A673 (cell line): ENCODE measurements around the gene ALOX12B. TPM values are rescaled to one million over a fixed set of nuclear protein-coding genes. Genes with fewer than 3 reads are reported as not detected.
A peak's percentile ranks its signal among the peaks of the same experiment; 100 is the strongest.
"Not testable (repeated sequence)": the region's sequence is repeated elsewhere in the genome, so short reads cannot be mapped to it uniquely, and the experiment has no call there.

ENCODE experiments used
- BruUV-seq: library from RNA; stranded (reverse); fragments of 400-500 nt; replicated peaks from 2 replicates; lab custom pipeline; 2021; lab: Mats Ljungman, UMichigan
- CTCF ChIA-PET: fragments of 300-600 bp; sonication (Branson Sonifier 250); formaldehyde crosslinking; loops from one replicate; lab custom pipeline; 2022; ENCODE audit warnings: antibody characterized with exemption; lab: Charles Lee
- POLR2A ChIA-PET: fragments of 300-600 bp; sonication (Branson Sonifier 250); formaldehyde crosslinking; loops from one replicate; lab custom pipeline; 2022; ENCODE audit warnings: antibody characterized with exemption; ENCODE audit not compliant: low non-redundant PET; lab: Charles Lee
- DNase-seq: peaks from one replicate; pipeline ENCODE4 v3.0.0-alpha.2; 2015; ENCODE audit warnings: low spot score
- H3K27ac ChIP-seq: fragments of 200-600 bp; sonication (generic); 2 replicates; pipeline ENCODE4 v1.5.1; 2016; ENCODE audit warnings: mixed run types, low read depth, mild to moderate bottlenecking, mixed read lengths, antibody characterized with exemption, low read length; ENCODE audit not compliant: poor library complexity, severe bottlenecking
- H3K27me3 ChIP-seq: fragments of 200-600 bp; sonication (generic); replicated peaks from 2 replicates; pipeline ENCODE4 v1.6.1; 2017; ENCODE audit warnings: mixed run types, low read depth, mild to moderate bottlenecking, mixed read lengths, antibody characterized with exemption, low read length; ENCODE audit not compliant: insufficient read depth, poor library complexity
- H3K36me3 ChIP-seq: fragments of 200-600 bp; sonication (generic); 2 replicates; pipeline ENCODE4 v1.6.1; 2016; ENCODE audit warnings: mixed run types, mild to moderate bottlenecking, mixed read lengths, antibody characterized with exemption, low read length; ENCODE audit not compliant: insufficient read depth, poor library complexity, severe bottlenecking
- H3K4me1 ChIP-seq: fragments of 200-600 bp; sonication (generic); 2 replicates; pipeline ENCODE4 v1.6.1; 2017; ENCODE audit warnings: mixed run types, mild to moderate bottlenecking, mixed read lengths, antibody characterized with exemption, low read length; ENCODE audit not compliant: insufficient read depth, poor library complexity, severe bottlenecking
- H3K4me3 ChIP-seq: fragments of 200-600 bp; sonication (generic); 2 replicates; pipeline ENCODE4 v1.5.1; 2016; ENCODE audit warnings: low read depth, mixed run types, mild to moderate bottlenecking, mixed read lengths, low read length; ENCODE audit not compliant: poor library complexity, severe bottlenecking
- H3K9me3 ChIP-seq: fragments of 200-600 bp; sonication (generic); 2 replicates; pipeline ENCODE4 v1.6.1; 2016; ENCODE audit warnings: mixed run types, low read depth, mild to moderate bottlenecking, mixed read lengths, antibody characterized with exemption, low read length; ENCODE audit not compliant: poor library complexity, severe bottlenecking
- EZH2 ChIP-seq: fragments of 200-600 bp; sonication (generic); IDR thresholded peaks from 2 replicates; pipeline ENCODE4 v1.6.1; 2017; ENCODE audit warnings: borderline replicate concordance, low read depth, mild to moderate bottlenecking, mixed read lengths, antibody characterized with exemption, low read length; ENCODE audit not compliant: poor library complexity, severe bottlenecking
- intact Hi-C: fragments of 100-400 bp; cut with micrococcal nuclease; formaldehyde crosslinking; loops from one replicate; pipeline ENCODE4 v1.10.0; 2022; ENCODE audit not compliant: unreplicated experiment
- total RNA-seq: library from RNA; stranded (reverse); gene quantifications from 2 replicates; pipeline ENCODE4 v1.2.3, GENCODE V29; 2021
- TF ChIP-seq, protein P1 (sequence below): fragments of 300-800, 200-600 bp; sonication (generic); conservative IDR thresholded peaks from 2 replicates; pipeline ENCODE4 v1.5.1; 2017; ENCODE audit warnings: low read depth, mild to moderate bottlenecking, antibody characterized with exemption, low read length, moderate library complexity, mixed read lengths

Gene ALOX12B
- total RNA-seq, 1 experiment from 2014 or later = 0.39 TPM

DNA sequence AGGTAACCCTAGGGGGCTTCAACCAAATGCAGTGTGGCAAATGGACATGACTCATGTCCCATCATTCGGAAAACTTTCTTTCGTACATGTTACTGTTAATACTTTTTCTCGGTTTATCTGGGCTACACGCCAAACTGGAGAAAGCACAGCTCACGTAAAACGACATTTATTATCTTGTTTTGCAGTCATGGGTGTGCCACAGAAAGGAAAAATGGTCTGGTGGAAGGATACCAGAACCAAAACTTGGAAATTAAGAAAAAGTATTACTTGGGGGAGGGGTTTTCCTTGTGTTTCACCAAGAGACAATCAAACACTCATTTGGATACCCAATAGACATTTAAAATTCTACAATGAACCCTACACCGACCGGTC, 25.1 kb downstream of the ALOX12B start:
- peaks cover 10% of the 10 kb centered on the region for H3K4me1 ChIP-seq
- H3K27ac ChIP-seq = no peak overlapping the region
- H3K4me3 ChIP-seq = peak overlapping the region; percentile 27
- peaks cover 14% of the 10 kb centered on the region for H3K27me3 ChIP-seq
- H3K9me3 ChIP-seq = no peaks in the 10 kb centered on the region
- no peak for DNase-seq
- ChIA-PET POLR2A (no interaction called here), CTCF (interaction anchor here (0.9 to 1.8 kb wide), 2 partner anchors 11 to 17 kb away, joined by 4 to 9 read pairs; no protein-coding TSS in a partner anchor)
- TF ChIP-seq EZH2 = no peak
- no TSS peak for BruUV-seq
- H3K36me3 ChIP-seq = no peaks in the 10 kb centered on the region
- intact Hi-C loops = loop anchor here (5.0 kb wide), 1 partner anchor 55 kb away; the partner anchor contains the start of gene ALOXE3

DNA sequence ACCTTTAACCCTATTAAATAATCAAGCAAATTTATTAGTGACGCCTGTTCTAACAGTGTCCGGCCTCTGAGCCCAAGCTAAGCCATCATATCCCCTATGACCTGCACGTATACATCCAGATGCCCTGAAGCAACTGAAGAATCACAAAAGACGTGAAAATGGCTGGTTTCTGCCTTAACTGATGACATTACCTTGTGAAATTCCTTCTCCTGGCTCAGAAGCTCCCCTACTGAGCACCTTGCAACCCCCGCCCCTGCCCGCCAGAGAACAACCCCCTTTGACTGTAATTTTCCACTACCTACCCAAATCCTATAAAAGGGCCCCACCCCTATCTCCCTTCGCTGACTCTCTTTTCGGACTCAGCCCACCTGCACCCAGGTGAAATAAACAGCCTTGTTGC, 25.7 kb downstream of the ALOX12B start:
- not testable (repeated sequence) for DNase-seq, BruUV-seq
- intact Hi-C loops = loop anchor here (5.0 kb wide), 1 partner anchor 55 kb away; the partner anchor contains the start of gene ALOXE3

DNA sequence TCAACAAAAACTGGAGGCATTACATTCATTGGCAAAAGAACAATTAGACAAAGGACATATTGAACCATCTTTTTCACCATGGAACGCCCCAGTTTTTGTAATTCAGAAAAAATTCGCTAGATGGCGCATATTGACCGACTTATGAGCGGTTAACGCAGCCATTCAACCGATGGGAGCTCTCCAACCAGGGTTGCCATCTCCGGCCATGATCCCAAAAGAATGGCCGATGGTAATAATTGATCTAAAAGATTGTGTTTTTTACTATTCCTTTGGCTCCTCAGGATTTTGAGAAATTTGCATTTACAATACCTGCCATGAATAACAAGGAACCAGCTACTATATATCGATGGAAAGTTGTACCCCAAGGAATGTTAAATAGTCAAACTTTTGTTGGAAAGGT, 27.2 kb downstream of the ALOX12B start:
- peak; percentile 83 for DNase-seq
- Histone ChIP-seq H3K27me3 (peaks cover 14% of the 10 kb centered on the region), H3K36me3 (no peaks in the 10 kb centered on the region), H3K27ac (no peak overlapping the region), H3K9me3 (no peaks in the 10 kb centered on the region), H3K4me3 (no peak overlapping the region), H3K4me1 (peaks cover 17% of the 10 kb centered on the region)
- intact Hi-C loops = loop anchor here (5.0 kb wide), 1 partner anchor 57 kb away; the partner anchor contains the start of gene ALOXE3
- no TSS peak for BruUV-seq
- TF ChIP-seq EZH2 = no peak
- TF ChIP-seq, protein P1, sequence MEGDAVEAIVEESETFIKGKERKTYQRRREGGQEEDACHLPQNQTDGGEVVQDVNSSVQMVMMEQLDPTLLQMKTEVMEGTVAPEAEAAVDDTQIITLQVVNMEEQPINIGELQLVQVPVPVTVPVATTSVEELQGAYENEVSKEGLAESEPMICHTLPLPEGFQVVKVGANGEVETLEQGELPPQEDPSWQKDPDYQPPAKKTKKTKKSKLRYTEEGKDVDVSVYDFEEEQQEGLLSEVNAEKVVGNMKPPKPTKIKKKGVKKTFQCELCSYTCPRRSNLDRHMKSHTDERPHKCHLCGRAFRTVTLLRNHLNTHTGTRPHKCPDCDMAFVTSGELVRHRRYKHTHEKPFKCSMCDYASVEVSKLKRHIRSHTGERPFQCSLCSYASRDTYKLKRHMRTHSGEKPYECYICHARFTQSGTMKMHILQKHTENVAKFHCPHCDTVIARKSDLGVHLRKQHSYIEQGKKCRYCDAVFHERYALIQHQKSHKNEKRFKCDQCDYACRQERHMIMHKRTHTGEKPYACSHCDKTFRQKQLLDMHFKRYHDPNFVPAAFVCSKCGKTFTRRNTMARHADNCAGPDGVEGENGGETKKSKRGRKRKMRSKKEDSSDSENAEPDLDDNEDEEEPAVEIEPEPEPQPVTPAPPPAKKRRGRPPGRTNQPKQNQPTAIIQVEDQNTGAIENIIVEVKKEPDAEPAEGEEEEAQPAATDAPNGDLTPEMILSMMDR = peak; percentile 76
- ChIA-PET CTCF (interaction anchor here (0.5 to 2.0 kb wide), 8 partner anchors 13 to 188 kb away, joined by 3 to 14 read pairs (median 4); partner anchors contain the start of genes ALOXE3 and CTC1), POLR2A (interaction anchor here (0.6 kb wide), 1 partner anchor 18 kb away, joined by 21 read pairs; no protein-coding TSS in a partner anchor)

More for the DNA sequence above, 25.7 kb downstream of the ALOX12B start:
- POLR2A ChIA-PET, H3K4me1 ChIP-seq, H3K27ac ChIP-seq, H3K4me3 ChIP-seq, H3K9me3 ChIP-seq, H3K36me3 ChIP-seq: not testable (repeated sequence)
- peaks cover 14% of the 10 kb centered on the region for H3K27me3 ChIP-seq
- CTCF ChIA-PET = interaction anchor here (0.6 to 1.8 kb wide), 2 partner anchors 12 to 27 kb away, joined by 5 to 9 read pairs; no protein-coding TSS in a partner anchor

DNA sequence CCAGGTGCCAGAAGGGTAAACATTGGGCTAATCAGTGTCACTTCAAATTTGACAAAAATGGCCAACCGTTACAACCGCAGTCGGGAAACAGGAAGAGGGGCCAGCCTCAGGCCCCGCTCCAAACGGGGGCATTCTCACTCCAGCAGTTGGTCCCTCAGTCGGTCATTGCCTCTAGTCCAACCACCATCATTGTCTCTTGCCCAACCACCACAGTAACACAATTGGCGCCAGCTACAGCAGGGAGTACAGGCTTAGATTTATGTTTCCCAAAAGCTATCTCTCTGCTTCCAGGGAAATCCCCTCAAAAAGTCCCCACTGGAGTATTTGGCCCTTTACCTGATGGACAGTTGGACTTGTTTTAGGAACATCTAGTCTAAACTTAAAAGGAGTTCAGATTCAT, 28.4 kb downstream of the ALOX12B start:
- Histone ChIP-seq H3K27me3 (peaks cover 14% of the 10 kb centered on the region), H3K9me3 (no peaks in the 10 kb centered on the region), H3K27ac (no peak overlapping the region), H3K4me1 (peaks cover 17% of the 10 kb centered on the region), H3K36me3 (no peaks in the 10 kb centered on the region), H3K4me3 (no peak overlapping the region)
- intact Hi-C loops = loop anchor here (5.0 kb wide), 4 partner anchors 42 to 317 kb away; no protein-coding TSS in a partner anchor
- no peak for DNase-seq
- no TSS peak for BruUV-seq
- POLR2A ChIA-PET = no interaction called here
- TF ChIP-seq, protein P1 = no peak
- TF ChIP-seq EZH2 = no peak
- CTCF ChIA-PET = interaction anchor here (0.6 to 2.7 kb wide), 2 partner anchors 18 to 123 kb away, joined by 5 to 12 read pairs; no protein-coding TSS in a partner anchor
